GM23248 (cell line): ENCODE results near the gene RFNG.

Source experiments
- EZH2 ChIP-seq: fragments of 200-600 bp; sonication (generic); IDR thresholded peaks from 2 replicates; pipeline ENCODE4 v1.6.1; 2018; ENCODE audit warnings: antibody characterized with exemption, mild to moderate bottlenecking; ENCODE audit not compliant: insufficient read depth, poor library complexity, severe bottlenecking
- EZH2phosphoT487 ChIP-seq: fragments of 200-600 bp; sonication (generic); IDR thresholded peaks from 2 replicates; pipeline ENCODE4 v1.6.1; 2018; ENCODE audit warnings: antibody characterized with exemption, moderate library complexity, mild to moderate bottlenecking, low read depth; ENCODE audit not compliant: insufficient read depth

GRCh38 chr17:82028246-82028645 is 23.4 kb downstream of the RFNG start:
- TF ChIP-seq EZH2, result no peak
- no peak for TF ChIP-seq EZH2phosphoT487
